HG02981 (cell line): Measurements from ENCODE around the gene MARS1.
A peak's percentile ranks its signal among the peaks of the same experiment; 100 is the strongest.

Experiments
- ATAC-seq: cut with Tn5 transposase; IDR thresholded peaks from one replicate; pipeline ENCODE4 v1.9.1; 2021; ENCODE audit warnings: mild to moderate bottlenecking, moderate library complexity; ENCODE audit not compliant: unreplicated experiment

The MARS1 gene

GRCh38 chr12:57526477-57527126, 38.7 kb downstream of the MARS1 start:
- ATAC-seq = no peak

DNA sequence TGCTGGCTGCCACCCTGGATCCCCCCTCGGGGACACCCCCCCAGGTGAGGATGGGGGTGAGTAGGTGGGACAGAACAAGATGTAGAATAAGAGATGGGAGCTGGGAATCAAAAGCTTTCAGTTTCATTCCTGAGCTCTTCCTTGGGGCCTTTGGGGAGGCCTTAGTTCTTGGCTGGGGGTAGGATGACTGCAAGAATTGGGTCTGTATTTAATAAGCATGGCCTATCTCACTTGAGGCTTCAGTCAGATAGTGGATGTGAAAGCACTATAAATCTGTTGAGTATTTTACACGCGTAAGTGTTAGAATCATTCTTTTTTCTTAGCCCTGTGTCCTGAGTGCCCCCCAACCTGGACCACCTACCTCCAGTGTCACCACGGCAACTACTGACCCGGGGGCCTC, 39.3 kb downstream of the MARS1 start:
- no peak for ATAC-seq

- ATAC-seq = no peak
These were observed 40.3 kb downstream of the MARS1 start for GRCh38 chr12:57528176-57528575.

- ATAC-seq = no peak
These were observed 41.1 kb downstream of the MARS1 start for GRCh38 chr12:57528831-57529555.

- ATAC-seq = no peak
These were observed 42.0 kb downstream of the MARS1 start for GRCh38 chr12:57529831-57530230.

- ATAC-seq = no peak
These were observed 42.7 kb downstream of the MARS1 start for GRCh38 chr12:57530396-57531142.

DNA sequence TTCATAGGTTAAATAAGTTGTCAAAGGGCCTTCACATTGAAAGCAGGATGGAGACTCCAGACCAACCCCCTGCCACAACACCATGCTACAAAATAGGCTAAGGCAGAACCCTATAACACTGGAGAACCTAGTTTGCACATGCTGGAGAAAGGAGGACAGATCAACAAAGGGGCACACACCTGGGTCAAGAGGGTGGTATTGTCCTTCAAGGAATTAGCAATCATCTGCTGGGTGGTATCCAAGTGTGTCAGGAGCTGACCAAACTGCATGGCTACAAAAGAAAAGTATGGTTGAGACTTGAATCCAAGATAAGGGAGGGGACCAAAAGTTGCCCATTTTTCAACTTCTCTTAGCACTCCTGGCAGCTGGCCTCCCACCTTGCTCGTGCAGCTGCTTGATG, 44.0 kb downstream of the MARS1 start:
- ATAC-seq = no peak

DNA sequence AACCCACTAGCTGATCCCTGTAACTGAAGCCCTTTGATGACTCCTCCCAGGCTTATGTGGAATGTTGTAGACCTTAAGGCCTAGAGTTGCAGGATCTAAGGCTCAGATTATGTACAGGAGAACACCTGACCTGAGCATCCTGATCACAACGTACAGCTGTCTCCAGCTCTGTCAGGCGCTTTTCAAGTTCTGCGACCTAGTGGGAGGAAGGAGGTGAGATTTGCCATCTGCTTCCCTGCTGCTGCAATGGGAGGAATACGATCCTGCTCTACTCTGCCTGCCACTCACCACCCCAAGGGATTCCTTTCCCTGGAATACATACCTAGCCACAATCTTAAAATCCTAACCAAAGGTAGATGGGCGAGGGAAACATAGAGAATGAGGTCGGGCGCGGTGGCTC, 45.2 kb downstream of the MARS1 start:
- no peak for ATAC-seq

GRCh38 chr12:57534250-57534649, 46.4 kb downstream of the MARS1 start:
- ATAC-seq = no peak

- ATAC-seq = no peak
These were observed 47.2 kb downstream of the MARS1 start for GRCh38 chr12:57534991-57535543.

DNA sequence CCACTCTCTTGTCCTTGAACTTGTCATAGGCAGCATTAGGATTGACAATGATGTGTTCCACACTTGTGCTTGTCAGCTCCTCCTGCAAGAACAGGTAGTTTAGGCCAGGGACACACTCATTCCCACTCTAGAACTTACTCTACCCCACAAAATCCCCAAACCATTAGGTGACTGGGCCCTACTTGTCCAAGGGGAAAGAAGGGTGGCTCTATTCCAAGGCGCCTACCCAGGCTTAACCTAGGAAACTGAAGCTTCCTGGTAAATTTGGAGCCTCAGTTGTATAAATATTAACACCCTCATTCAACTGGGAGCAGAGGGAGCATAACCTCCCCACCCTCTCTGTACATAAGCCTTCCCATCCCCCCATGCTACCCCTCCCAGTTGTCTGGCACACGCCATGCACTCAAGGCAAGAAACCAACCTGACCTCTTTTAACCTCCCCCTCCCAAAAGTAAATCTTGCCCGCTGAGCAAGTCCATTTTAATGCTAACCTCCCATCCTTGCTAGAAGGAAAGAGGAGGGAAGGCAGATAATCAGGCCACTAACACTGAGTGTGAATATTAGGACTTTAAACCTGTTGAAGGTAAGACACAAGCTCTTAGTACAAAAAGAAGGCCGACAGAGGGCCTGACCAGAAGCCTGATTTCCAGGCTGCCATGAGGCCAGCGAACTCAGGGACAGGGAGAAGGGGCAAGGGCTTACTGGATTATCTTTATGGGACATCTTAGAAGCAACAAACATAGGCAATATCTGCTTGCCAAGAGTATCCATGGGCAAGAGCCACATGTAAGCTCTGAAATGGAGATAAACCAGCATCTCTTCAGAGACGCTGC, 48.1 kb downstream of the MARS1 start:
- no peak for ATAC-seq

DNA sequence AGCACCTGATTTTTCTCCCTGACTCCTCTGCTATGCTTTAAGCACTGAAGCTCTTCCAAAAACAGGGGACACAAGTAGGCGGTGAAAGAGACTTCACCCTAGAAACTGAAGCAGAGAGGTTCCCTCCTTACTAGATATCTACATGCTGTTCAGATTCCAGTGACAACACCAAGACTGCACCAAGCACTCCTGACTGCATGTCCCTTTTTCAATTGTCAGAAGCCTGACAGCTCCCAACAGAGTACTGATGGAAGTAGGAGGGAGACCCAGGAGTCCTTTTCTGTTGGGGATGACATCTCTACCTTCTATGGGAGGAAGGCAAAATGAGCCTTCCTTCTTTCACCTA, 48.7 kb downstream of the MARS1 start:
- ATAC-seq = no peak

- no peak for ATAC-seq
These were observed 51.4 kb downstream of the MARS1 start for GRCh38 chr12:57539134-57539768.

GRCh38 chr12:57541001-57541400, 53.1 kb downstream of the MARS1 start:
- no peak for ATAC-seq

DNA sequence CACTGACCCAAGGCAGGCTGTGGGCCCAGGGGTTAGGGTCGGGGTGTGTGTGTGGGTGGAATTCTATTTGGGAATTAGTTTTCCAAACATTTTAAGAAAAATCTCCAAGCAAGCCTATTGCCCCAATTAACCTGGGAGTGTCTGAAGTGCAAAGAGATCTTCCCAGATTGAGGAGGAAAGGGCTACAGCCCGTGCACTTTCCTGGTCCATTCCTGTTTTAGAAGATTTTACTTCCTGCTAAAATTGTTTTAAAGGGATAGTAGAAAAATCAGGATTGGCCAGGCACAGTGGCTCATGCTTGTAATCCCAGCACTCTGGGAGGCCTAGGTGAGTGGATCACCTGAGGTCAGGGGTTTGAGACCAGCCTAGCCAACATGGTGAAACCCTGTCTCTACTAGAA, 53.8 kb downstream of the MARS1 start:
- no peak for ATAC-seq

DNA sequence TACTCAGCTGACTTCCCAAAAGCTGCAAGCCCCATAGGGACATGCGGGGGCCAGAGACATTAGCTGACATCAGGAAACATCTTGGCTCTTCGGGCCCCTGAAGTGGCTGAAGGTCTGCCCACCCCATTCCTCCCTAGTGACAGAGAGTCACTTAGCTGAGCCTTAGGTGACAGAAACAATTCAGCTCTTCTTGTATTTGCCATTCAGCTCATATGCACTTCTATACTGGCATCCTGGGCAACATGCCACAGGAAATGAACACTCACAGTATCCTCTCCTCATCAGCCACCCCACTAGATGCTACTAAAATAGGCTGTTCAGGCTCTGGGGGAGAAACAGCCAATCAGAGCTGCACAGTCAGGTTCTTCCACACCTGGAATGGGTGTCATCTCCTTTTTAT, 55.7 kb downstream of the MARS1 start:
- ATAC-seq = no peak

GRCh38 chr12:57545809-57546437, 58.1 kb downstream of the MARS1 start:
- no peak for ATAC-seq

DNA sequence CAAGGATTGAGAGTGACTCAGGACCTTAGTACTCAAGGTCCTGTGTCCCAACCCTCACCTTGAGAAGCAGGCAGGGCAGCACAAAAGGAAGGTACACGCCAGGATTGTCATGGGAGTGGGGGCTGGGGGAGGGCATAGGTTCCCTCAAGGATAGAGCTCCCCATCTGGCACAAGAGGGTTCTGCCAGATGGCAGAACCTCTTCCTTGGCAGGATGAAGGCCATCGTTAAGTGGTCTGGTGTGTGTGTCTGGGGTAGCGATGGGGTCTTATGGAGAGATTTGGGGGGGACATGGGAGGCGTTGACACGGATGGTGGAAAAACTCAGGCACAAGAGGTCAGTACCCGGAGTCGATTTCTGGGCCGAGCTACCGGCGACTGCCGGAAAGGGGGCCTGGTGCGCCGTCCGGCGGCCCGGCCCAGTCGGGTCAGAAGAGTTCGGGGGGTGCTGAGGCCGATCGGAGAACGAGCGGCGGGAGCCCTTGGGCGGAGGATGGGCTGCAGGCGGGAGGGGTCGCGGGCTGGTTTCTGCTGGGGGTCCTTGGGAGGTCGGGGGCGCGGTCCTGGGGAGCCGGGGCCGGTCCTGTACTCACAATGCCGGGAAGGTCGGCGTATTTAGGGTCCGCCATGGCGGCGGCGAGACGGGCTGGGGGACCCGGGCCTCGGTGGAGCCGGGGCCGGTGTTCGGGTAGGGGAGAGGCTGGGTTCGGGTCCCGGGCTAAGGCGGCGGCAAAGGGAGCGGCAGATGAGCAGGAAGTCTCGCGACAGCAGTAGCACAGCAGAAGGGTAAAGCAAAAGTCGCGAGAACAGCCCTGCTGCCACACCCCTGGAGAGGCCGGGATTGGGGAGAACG, 58.8 kb downstream of the MARS1 start, which contains the start of gene DCTN2:
Gene DCTN2, minus strand, starts transcription at position 755 of the 850 bp plus-strand sequence. Its CDS starts 129 bp downstream, at position 626.
- peak; percentile 97 for ATAC-seq
